ENCODE data around the gene NEURL1. TPM values are rescaled to one million over a fixed set of nuclear protein-coding genes. Genes with fewer than 3 reads are reported as not detected.

The NEURL1 gene
- total and polyA plus RNA-seq, 12 donors, result 0.18 to 12.5 (median 2.3) TPM; not detected in 3

GRCh38 chr10:103495321-103495720, 1.8 kb downstream of the NEURL1 start:
- no peak for DNase-seq
- Histone ChIP-seq H3K4me3 (no peak overlapping the region), H3K36me3 (replicated peaks in 1 of 2) (no peaks in the 10 kb centered on the region), H3K27ac (no peak overlapping the region), H3K9me3 (replicated peaks in 1 of 3) (no peaks in the 10 kb centered on the region), H3K4me1 (replicated peaks in 1 of 2) (peaks cover 13 to 21% of the 10 kb centered on the region in 2 donors), H3K27me3 (peaks cover 9% of the 10 kb centered on the region)
- intact Hi-C loops (cut with DNase I), result no loop called here
- 92 to 95% (median 94%) methylated on average over 3 of the region's 3 CpGs for WGBS, 4 donors
- TF ChIP-seq POLR2A (IDR thresholded peaks at IDR 0.05) (no peak), CTCF (IDR thresholded peaks at IDR 0.05) (no peak)

- H3K36me3 ChIP-seq (replicated peaks in 1 of 2), result no peaks in the 10 kb centered on the region
- no peak for DNase-seq
- H3K4me3 ChIP-seq, result no peak overlapping the region
- no peak for TF ChIP-seq CTCF (IDR thresholded peaks at IDR 0.05)
- TF ChIP-seq POLR2A (IDR thresholded peaks at IDR 0.05), result no peak
- no peak overlapping the region for H3K27ac ChIP-seq
- H3K9me3 ChIP-seq (replicated peaks in 1 of 3), result no peaks in the 10 kb centered on the region
- intact Hi-C loops (cut with DNase I), result no loop called here
- H3K27me3 ChIP-seq, result peaks cover 9% of the 10 kb centered on the region
- WGBS, 4 donors, result 76 to 91% (median 89%) methylated on average over 8 of the region's 8 CpGs
- peaks cover 7 to 18% of the 10 kb centered on the region in 2 donors for H3K4me1 ChIP-seq (replicated peaks in 1 of 2)
Observed at GRCh38 chr10:103497161-103497915, 3.8 kb downstream of the NEURL1 start.

- TF ChIP-seq POLR2A (IDR thresholded peaks at IDR 0.05) (no peak), CTCF (IDR thresholded peaks at IDR 0.05) (no peak)
- Histone ChIP-seq H3K9me3 (replicated peaks in 1 of 3) (no peaks in the 10 kb centered on the region), H3K27ac (no peak overlapping the region), H3K4me3 (no peak overlapping the region), H3K4me1 (replicated peaks in 1 of 2) (peaks cover 3 to 9% of the 10 kb centered on the region in 2 donors), H3K27me3 (peaks cover 4% of the 10 kb centered on the region), H3K36me3 (replicated peaks in 1 of 2) (no peaks in the 10 kb centered on the region)
- no peak for DNase-seq
- 88 to 96% (median 91%) methylated on average over 5 of the region's 5 CpGs for WGBS, 4 donors
- intact Hi-C loops (cut with DNase I), result no loop called here
Observed at GRCh38 chr10:103498936-103499638, 5.6 kb downstream of the NEURL1 start.

DNA sequence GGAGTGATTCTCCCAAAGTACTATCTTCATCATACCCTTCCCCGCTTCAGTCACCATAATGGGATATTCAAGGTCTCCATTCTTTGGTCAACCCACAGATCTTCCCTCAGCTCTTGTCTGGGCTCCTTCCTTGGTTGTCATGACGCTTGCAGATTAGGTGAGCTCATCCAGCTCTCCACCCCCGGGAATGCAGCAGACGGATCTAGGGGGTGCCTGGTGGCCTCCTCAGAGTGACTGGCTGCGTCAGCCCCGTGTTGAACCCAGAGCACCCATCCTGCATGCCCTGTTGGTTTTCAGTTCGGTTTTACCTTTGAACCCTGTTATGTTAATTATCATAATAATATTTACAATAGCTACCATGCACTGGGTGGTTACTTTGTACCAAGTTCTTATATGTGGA, 6.4 kb downstream of the NEURL1 start:
- TF ChIP-seq POLR2A (IDR thresholded peaks at IDR 0.05), result no peak
- no peak for TF ChIP-seq CTCF (IDR thresholded peaks at IDR 0.05)
- H3K27ac ChIP-seq, result no peak overlapping the region
- no peaks in the 10 kb centered on the region for H3K27me3 ChIP-seq
- peak in 1 of 7 donors; percentile 2 for DNase-seq
- H3K4me3 ChIP-seq, result no peak overlapping the region
- intact Hi-C loops (cut with DNase I), result no loop called here
- no peaks in the 10 kb centered on the region for H3K36me3 ChIP-seq (replicated peaks in 1 of 2)
- 66 to 77% (median 71%) methylated on average over 7 of the region's 7 CpGs for WGBS, 4 donors
- H3K4me1 ChIP-seq (replicated peaks in 1 of 2), result peaks cover 6 to 12% of the 10 kb centered on the region in 2 donors
- H3K9me3 ChIP-seq (replicated peaks in 1 of 3), result no peaks in the 10 kb centered on the region
